NCI-H774 (cell line): ENCODE results near the gene MYL10.

Source experiments
- DNase-seq: peaks from one replicate; lab custom pipeline; 2025; lab: John Stamatoyannopoulos, UW

The MYL10 gene

DNA sequence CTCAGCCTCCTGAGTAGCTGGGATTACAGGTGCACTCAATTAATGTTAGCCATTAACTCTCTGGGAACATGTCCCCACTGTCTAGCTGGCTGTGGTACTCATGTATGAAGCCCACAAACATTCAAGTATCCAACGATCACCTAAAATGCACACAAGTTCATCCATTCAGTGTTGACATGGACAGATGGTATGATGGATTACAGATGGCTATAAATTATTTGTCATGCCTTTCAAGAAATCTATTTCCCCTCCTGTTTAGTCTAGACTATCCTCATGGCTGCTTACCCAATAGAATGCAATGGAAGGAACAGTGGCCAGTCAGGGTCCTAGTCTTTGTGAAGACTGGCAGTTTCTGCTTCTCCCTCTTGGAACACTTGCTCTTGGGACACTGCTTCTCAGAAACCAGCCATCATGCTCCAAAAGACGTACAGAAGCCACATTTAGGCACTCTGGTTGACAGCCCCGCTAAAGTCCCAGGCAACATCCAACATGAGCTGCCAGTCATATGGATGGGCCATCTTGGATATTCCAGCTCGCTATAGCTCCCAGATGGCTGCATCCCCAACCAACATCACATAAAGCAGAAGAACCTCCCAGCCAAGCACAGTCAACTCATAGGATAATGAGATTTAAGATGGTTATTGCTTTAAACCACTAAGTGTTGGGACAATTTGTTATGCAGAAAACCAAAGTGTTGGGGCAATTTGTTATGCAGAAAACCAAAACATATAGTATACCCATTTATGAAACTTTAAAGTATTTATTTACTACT is 33.1 kb downstream of the MYL10 start:
- DNase-seq: no peak

DNA sequence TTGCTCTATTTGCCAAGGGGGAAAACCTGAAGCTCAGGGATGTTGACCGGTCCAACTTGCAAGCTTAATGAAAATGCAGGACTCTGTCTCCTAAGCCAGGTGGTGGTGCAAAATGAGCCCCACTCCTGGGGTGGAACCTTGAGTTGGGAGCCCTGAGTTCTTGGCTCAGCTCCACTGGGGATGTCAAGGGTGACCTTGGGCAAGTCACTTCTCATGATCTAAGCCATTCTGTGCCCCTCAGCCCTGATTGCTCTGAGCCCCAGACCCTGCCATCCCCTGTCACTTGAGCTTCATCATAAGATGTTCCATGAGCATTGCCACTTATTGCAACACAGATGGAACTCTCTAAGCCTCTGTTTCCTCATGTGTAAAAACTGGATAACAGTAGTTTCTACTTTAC is 33.9 kb downstream of the MYL10 start:
- no peak for DNase-seq

DNA sequence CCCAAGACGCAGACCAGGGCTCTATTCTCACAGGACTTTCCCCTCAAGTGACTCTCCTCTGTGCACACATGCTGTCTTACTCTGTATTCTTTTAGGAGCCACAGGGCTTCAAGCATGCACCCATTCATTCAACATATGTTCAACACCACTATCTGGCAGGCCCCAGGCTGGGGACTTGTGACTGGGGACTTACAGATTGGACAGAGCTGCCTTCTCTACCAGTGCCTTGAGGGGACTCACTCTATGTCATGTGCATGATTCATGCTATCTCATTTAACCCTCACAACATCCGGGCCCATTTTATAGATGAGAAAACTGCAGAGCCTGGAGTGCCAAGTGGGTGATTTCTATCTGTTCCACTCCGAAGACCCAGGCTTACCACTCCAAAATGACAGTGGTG is 34.3 kb downstream of the MYL10 start:
- no peak for DNase-seq

DNA sequence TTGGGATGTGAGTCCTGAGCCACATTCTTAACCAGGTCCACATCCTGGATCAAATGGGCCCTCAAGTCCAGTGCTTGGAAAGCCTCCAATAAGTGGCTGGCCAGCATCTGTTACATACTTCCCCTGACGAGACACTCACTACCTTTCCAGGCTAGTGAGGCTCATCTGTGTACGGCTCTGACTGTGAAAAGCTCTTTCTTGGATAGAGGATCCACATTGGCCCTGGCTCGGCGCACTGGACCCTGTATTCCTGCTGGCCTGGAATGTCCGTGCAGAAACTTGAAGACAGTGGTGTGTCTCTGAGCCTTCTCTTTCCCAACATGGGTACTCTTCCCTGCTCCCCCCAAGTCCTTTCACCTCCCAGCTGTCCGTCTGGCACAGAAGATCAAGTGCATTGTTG is 35.5 kb downstream of the MYL10 start:
- DNase-seq: no peak

DNA sequence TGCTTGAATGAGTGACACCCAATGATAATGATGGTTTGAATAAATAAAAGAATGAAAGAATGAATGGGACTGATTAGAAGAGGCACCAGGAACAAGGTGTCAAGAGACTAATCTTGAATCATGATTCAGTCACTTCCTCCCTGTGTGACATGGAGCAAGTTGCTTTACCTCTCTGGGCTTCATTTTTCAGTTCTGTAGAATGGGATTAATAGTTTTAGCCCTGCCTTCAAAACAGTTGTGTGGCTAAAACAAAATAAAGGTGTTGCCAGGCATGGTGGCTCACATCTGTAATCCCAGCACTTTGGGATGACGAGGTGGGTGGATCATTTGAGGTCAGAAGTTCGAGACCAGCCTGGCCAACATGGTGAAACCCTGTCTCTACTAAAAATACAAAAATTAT is 37.6 kb downstream of the MYL10 start:
- DNase-seq: no peak

DNA sequence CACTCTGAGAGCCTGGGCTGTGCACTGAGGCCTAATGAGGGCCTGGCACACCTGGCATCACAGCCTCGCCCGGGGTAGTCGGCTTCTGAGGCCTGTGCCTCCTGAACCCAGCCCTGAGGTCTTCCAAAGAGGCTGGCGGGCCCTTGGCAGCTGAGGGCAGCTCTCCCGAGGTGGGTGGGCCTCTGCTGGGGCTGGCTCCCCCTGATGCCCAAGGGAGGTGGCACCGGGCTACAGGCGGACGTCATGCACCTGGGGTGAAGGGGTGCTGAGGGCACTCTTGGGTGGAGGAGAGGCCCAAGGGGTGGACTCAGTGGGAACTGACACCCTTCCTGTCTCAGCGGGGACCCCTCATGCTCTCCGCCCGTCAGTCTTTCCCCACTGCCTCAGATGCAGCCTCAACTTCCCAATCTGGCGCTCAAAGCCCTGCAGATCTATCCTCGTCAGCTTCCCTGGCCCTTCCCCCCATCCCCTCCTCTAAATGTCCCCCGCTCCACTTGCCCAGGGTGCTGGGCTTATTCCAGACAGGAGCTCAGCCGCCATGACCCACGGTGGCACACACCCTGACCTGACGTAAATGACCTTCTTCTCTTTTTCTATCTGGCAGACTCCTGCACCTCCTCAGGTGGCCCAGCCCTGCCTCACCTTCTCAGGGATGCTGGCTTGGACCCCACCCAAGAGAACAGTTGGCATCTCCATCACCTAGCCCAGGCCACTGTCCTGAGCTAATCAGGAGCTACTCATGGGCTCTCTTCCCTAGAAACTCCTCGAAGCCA is 38.2 kb downstream of the MYL10 start:
- no peak for DNase-seq

DNA sequence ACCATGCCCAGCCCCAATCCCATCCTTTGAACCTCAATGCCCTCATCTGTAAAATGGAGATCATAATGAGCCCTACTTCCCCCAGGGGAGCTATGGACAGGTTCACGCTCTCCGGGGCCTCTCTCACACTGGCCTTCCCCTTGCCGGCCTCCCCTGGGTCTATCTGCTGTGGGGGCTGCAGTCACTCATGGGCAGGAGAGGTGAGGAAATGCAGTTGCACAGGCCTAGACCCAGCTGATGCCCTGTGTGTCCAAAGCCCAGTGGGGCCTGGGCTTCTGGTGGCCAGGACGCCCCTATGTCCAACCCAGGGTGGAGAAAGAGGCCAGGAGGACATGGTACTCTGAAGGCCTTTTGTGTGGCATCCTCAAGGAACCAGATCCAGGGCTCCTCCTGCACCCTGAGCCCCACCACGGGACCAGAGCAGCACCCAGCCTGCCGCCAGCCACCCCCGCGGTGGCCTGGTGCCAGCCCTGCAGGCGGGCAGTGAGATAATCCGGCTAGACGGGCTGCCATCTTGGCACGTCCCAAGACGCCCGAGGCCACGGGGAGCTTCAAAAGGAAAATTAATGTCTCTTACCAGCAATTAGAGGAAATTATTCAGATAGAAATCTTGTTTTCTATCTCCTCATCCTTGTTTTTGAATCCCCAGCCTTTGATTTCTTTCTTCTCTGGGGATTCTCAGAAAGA is 39.0 kb downstream of the MYL10 start:
- DNase-seq: no peak

DNA sequence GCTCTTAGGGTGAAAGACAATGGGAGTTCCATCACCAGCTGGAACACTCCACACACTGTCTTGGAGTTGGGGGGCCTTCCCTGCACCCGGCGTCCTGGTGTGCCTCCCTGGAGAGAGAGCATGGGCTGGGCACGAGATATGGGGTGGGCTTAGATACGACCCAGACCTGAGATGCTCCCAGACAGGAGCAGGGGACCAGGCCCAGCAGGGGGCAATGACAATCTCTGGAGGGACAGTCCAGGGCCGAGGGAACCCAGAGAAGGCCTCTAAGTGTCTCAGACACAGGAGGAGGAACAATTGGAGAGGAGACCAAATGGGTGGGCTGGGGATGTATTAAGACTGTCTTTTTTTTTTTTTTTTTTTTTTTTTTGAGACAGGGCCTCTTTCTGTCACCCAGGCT is 40.0 kb downstream of the MYL10 start:
- no peak for DNase-seq

DNA sequence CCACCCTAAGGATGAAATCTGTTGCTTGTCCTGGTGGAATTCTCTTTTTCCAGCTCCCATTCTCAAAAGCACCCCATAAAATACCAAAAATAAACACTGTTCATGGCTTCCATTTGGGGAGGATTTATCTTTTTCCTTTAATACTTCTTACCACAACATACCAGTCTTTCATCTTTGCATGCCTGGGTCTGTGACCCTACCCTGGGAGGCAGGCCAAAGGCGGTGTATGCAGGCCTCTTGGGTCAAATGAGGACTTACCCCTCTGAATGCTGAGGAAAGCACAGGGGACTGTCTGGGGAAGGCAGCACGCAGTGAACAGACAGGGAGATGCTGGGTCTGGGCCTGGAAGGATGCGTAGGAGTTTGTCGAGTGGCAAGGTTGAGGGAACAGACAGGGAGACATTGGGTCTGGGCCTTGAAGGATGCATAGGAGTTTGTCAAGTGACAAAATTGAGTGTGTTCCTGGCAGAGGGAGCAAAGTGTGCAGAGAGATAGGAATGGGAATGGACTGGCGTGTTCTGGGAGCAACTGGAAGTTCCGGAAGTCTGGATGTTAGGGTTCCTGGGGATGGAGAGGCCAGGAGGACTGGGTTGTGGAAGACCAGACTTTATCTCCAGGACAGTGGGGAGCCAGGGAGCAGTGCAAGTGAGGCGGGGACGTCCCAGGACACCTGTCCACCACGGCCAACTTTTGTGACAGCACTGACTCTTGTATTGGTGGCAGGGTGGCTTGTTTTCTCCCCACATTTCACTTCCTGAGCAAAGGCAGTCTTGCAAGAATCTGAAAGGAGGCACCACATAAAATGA is 40.8 kb downstream of the MYL10 start:
- no peak for DNase-seq

DNA sequence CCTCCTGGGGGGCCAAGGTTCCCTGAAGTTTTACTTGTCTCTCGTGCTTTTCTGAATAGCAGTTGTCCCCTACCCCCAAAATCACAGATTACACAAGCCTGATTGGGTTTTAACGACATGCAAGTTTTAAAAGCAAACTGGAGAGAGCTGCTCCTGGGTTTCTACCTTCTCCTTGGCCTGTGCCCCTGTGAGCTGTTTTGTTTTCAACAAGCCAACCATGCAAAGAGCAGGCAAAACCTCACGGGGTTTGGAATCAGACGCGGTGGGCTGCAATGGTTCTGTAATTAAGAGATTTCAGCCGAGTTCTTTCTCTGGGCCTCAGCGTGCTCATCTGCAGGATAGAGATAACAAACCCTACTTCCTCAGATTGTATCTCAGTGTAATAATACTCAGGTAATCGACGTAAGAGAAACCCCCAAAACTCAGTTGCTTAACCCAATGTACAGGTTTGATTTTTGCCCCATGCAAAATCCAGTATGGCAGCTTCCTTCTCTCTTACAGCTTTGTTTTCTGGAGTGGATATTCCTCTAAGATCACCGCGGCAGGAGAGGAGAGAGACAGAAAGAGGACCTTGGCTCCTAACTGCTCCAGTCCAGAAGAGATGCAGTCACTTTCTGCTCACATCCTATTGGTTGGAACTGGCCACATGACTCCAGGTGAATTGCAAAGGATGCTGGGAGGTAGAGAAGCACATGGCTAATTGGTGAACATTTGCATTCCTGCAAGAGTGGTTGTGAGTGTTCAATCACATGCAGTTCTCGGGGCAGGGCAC is 42.0 kb downstream of the MYL10 start:
- DNase-seq: no peak

DNA sequence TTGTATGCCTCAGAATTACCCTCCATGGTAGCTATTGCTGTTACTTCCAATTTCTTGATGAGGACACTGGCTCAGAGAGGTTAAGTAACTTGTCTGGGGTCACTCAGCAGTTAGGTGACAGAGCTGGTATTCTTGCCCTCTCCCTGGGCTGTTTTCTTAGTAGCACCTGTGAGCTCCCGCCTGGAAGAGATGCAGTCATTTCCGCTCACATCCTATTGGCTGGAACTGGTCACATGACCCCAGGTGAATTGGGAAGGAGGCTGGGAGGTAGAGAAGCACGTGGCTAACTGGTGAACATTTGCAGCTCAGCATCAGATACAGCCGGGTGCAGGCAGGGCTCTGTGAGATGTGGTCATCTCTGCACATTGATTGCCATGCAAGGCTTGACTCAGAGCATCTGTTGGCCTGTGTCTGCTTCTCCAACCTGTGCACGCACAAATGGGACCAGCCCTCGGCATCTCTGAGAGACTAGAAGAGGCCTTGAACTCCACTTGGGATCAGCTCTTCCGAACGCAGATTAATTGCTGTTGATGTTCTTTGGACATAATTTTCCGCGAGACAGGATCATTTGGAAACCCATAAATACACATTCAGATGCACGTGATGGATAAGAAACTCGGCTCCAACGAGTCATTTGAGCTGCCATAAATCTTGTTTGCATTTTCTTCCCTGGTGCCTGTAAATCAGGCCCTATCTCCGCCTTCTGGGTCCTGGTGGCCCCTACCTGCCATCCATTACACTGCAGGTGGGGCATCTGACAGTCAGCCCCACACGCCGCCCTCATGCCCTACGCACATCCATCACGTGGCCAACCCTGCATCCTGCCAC is 42.8 kb downstream of the MYL10 start:
- DNase-seq: no peak

DNA sequence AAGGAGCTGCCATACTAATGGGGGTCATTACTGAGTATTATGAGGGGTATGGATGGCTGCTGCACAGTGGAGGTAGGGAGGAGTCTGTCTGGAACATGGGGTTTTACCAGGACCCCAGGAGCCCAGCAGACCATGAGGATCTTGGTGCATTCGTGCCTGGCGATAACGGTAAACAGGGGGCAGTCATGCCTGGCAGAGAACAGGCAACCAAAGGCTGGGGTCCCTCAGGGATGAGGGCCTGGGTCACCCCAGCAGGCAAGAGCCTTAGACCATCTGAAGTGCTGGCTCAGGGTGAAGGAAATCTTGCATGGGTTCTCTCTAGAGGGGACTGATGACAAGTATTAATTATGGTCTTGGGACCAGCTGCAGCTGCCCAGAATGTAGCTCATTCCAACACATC is 46.1 kb downstream of the MYL10 start:
- DNase-seq: no peak

DNA sequence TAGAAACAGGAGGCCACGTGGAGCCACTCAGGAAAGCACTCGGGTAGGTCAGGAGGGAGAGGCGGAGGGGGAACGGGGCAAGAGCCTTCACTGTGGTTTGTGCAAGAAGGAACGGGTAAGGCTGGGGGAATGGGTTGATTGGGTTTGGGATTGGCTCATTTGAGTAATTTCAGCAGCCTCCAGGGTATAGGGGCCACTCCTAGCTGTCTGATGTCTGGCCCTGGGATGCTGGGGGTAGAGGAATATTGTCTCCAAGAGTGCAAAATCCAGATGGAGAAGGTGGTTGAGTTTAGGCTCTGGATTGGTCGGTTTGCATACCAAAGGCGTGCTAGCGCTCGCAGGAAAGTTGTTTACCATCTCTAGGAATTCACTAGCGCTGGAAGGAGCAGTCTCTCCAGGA is 47.2 kb downstream of the MYL10 start:
- DNase-seq: no peak

DNA sequence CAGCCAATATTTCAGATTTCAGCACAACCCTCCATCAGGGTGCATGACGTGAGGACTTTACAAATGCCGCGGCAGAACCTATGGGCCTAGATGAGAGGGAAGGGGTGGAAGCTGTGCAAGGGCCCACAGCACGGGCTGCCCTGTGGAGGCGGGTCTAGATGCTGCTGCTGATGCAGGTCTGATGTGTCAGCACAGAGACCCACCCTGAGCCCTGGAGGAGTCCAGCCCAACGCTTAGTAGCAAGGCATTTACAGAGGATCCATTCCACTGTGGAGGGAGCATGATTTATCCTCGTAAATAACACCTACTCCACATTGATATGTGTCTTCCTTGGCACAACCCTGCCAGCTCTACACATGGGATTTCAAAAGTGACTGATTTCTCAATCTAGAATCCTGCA is 48.5 kb downstream of the MYL10 start:
- DNase-seq: no peak

DNA sequence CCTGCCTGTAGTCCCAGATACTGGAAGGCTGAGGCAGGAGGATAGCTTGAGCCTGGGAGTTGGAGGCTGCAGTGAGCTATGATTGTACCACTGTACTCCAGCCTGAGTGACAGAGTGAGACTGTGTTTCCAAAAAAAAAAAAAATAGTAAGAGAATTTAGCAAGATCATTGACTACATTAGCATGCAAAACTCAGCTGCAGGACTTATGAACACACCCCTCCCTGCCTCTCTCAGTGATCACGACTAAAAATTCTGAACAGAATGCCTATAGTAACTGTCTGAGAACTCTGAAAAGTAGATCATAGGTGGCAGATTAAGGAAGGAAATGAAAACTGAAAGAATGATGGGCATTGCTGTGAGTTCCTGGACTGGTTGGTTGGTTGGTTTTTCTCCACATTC is 50.5 kb downstream of the MYL10 start:
- DNase-seq: no peak

DNA sequence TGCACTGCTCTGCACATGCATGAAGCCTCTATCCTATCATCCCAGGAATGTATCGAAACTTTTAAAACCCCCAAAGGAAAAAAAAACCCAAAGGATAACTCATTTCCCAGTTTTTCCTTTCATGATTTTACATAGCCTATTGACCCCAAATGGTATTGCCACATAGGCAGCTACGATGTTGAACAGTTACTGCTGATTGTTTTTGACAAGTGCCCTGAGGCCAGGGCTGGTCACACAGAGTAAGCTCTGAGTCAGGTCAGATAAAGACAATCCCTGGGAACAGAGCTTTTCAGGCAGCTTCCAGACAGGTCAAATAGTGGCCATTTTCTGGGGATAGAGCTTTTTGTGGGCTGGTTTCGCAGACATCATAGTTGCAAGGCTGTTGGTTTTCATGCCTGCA is 52.1 kb downstream of the MYL10 start:
- DNase-seq: no peak

DNA sequence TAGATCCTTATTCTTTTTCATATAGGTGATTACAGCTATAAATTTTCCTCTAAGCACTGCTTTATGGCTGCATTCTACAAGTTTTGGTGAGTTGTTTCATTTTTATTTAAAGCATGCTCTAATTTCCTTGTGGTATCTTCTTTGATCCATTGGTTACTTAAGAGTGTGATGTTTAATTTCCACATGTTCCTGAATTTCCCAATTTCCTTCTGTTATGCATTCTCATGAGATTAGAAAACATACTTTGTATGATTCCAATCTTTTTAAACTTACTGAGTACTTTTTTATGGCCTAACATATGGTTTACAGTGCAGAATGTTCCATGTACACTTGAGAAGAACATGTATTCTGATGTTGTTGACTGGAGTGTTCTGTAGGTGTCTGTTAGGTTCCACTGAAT is 53.4 kb downstream of the MYL10 start:
- DNase-seq: no peak

DNA sequence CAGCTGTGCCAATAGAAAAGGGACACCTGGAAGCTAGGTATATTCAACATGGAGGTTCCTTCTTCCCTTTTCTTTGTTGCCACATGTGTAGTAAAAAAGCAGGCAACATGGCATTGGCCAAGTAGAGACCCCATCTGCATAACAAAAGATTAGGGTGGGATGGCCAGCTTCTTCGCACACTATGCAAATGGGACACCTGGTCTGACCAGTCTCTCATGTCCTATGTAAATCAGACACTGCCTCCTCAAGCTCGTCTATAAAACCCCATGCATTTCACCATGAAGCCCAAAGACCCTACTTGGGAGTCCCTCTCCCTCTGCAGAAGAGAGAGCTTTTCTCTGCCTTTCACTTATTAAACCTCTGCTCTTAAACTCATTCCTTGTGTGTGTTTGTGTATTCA is 53.9 kb downstream of the MYL10 start:
- peak; percentile 75 for DNase-seq

DNA sequence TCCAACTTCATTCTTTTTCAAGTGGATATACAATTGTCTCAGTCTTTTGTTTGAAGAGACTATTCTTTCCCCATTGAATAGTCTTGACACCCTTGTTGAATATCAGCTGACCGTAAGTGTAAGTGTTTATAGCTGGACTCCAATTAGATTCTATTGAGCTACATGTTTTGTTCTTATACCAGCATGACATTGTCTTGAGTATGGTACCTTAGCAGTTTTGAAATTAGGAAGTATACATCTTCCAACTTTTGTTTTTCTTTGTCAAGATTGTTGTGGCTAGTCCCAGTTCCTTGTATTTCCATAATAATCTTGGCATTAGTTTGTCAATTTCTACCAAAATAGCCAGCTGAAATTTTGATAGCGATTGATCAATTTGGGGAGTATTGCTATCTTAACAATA is 56.9 kb downstream of the MYL10 start:
- no peak for DNase-seq

DNA sequence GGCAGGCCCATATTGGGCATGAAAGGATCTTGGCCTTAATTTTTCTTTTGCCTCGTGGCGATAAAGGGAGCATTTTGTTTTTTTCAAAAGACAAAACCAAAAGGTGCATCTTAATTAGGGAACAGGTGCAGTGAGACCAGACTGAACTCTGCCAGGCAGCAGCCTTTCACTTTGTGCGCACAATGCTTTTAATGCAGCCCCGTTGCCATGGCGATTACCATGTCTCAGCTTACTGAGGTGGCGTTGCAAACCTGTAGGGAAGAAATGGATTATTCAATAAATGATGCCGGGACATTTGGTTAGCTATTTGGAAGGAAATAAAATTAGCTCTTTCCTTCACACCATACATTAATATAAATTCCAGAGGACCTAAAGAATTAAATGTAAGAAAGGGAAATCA is 61.9 kb downstream of the MYL10 start:
- peak; percentile 75 for DNase-seq
